ENCODE data around the gene SLC22A12. TPM values are rescaled to one million over a fixed set of nuclear protein-coding genes. Genes with fewer than 3 reads are reported as not detected.

The SLC22A12 gene
- polyA plus RNA-seq, 2 of the 4 experiments (the other 2 are of a cell fraction), result not detected

GRCh38 chr11:64611176-64611575 lies 20.2 kb downstream of the SLC22A12 start:
- DNase-seq (ENCODE audit: low read depth in 1 of 2, low spot score in 1 of 2) (no peak), ATAC-seq (no peak), FAIRE-seq (no peak)
- TF ChIP-seq NFE2L2 (conservative IDR thresholded peaks at IDR 0.05; ENCODE audit: low read length), result no peak
- TF ChIP-seq ESRRA (IDR thresholded peaks at IDR 0.05; ENCODE audit: borderline replicate concordance, low read length), result no peak
- TF ChIP-seq PHF8 (IDR thresholded peaks at IDR 0.05; ENCODE audit: borderline replicate concordance, low read depth), result no peak
- TF ChIP-seq CBX8 (IDR thresholded peaks at IDR 0.05), result no peak
- TF ChIP-seq CBX2 (IDR thresholded peaks at IDR 0.05; ENCODE audit: borderline replicate concordance, low read depth), result no peak
- TF ChIP-seq ZFP36 (IDR thresholded peaks at IDR 0.05; ENCODE audit: borderline replicate concordance, partially characterized antibody), result no peak
- no peak for TF ChIP-seq E2F6 (IDR thresholded peaks at IDR 0.05; ENCODE audit: borderline replicate concordance, low read depth)
- no peak for TF ChIP-seq RAD21 (conservative IDR thresholded peaks at IDR 0.05 in 1 of 2, IDR thresholded peaks at IDR 0.05 in 1 of 2)
- no peak for TF ChIP-seq ZC3H11A (IDR thresholded peaks at IDR 0.05)
- TF ChIP-seq JUN (IDR thresholded peaks at IDR 0.05), result no peak
- TF ChIP-seq HDAC2 (IDR thresholded peaks at IDR 0.05), result no peak
- TF ChIP-seq FOXS1 (CRISPR knock-in tag; IDR thresholded peaks at IDR 0.05), result no peak
- TF ChIP-seq HOXB13 (CRISPR knock-in tag; IDR thresholded peaks at IDR 0.05; ENCODE audit: low read depth), result no peak
- Histone ChIP-seq H3K4me3 (no peak overlapping the region), H3K27ac (no peak overlapping the region), H3K4me2 (no peak overlapping the region), H3K4me1 (no peaks in the 10 kb centered on the region), H3K9me3 (no peaks in the 10 kb centered on the region)
- ChIA-PET POLR2A (no interaction called here), CTCF (interaction anchor here (0.9 to 1.2 kb wide), 3 partner anchors 42 to 162 kb away, joined by 3 to 6 read pairs (median 3); no protein-coding TSS in a partner anchor)
- WGBS (ENCODE audit: missing lambda C conversion rate), result 77% methylated on average over 2 of the region's 2 CpGs

GRCh38 chr11:64611869-64612646 lies 21.0 kb downstream of the SLC22A12 start:
- Histone ChIP-seq H3K4me1 (no peaks in the 10 kb centered on the region), H3K4me2 (no peak overlapping the region), H3K4me3 (no peak overlapping the region), H3K9me3 (no peaks in the 10 kb centered on the region), H3K27ac (no peak overlapping the region)
- WGBS (ENCODE audit: missing lambda C conversion rate), result 51% methylated on average over 8 of the region's 11 CpGs
- CTCF ChIA-PET, result interaction anchor here (0.9 to 1.2 kb wide), 2 partner anchors 41 to 58 kb away, joined by 3 to 6 read pairs; no protein-coding TSS in a partner anchor
- TF ChIP-seq MAFK (IDR thresholded peaks at IDR 0.05; ENCODE audit: partially characterized antibody), result no peak
- no peak for TF ChIP-seq SMC3 (IDR thresholded peaks at IDR 0.05)
- no peak for TF ChIP-seq NPAS2 (CRISPR knock-in tag; IDR thresholded peaks at IDR 0.05; ENCODE audit: borderline replicate concordance)
- no peak for TF ChIP-seq EHMT2 (IDR thresholded peaks at IDR 0.05; ENCODE audit: low read depth)
- TF ChIP-seq ESRRA (IDR thresholded peaks at IDR 0.05; ENCODE audit: borderline replicate concordance, low read length), result no peak
- TF ChIP-seq FOXS1 (CRISPR knock-in tag; IDR thresholded peaks at IDR 0.05), result no peak
- no peak for TF ChIP-seq MAX (IDR thresholded peaks at IDR 0.05)
- no peak for FAIRE-seq
- DNase-seq (ENCODE audit: low read depth in 1 of 2, low spot score in 1 of 2), result no peak
- no peak for ATAC-seq
- POLR2A ChIA-PET, result no interaction called here

GRCh38 chr11:64613648-64614047 lies 22.6 kb downstream of the SLC22A12 start:
- CTCF ChIA-PET, result no interaction called here
- FAIRE-seq, result no peak
- POLR2A ChIA-PET, result no interaction called here
- no peak for ATAC-seq
- H3K4me2 ChIP-seq, result no peak overlapping the region
- WGBS (ENCODE audit: missing lambda C conversion rate), result 50% methylated on average over 6 of the region's 6 CpGs
- no peak for DNase-seq (ENCODE audit: low read depth in 1 of 2, low spot score in 1 of 2)
- H3K27ac ChIP-seq, result no peak overlapping the region
- H3K9me3 ChIP-seq, result no peaks in the 10 kb centered on the region
- no peaks in the 10 kb centered on the region for H3K4me1 ChIP-seq
- H3K4me3 ChIP-seq, result no peak overlapping the region
- TF ChIP-seq ZFP36 (IDR thresholded peaks at IDR 0.05; ENCODE audit: borderline replicate concordance, partially characterized antibody) (no peak), ZSCAN20 (CRISPR knock-in tag; IDR thresholded peaks at IDR 0.05) (no peak)

GRCh38 chr11:64614917-64615316 lies 23.9 kb downstream of the SLC22A12 start:
- ChIA-PET POLR2A (no interaction called here), CTCF (no interaction called here)
- FAIRE-seq, result no peak
- Histone ChIP-seq H3K4me3 (no peak overlapping the region), H3K4me2 (no peak overlapping the region), H3K4me1 (no peaks in the 10 kb centered on the region), H3K9me3 (no peaks in the 10 kb centered on the region), H3K27ac (no peak overlapping the region)
- no peak for DNase-seq (ENCODE audit: low read depth in 1 of 2, low spot score in 1 of 2)
- 41% methylated on average over 5 of the region's 5 CpGs for WGBS (ENCODE audit: missing lambda C conversion rate)
- ATAC-seq, result no peak
- TF ChIP-seq MYC (IDR thresholded peaks at IDR 0.05; ENCODE audit: borderline replicate concordance, low read length), result no peak
- no peak for TF ChIP-seq BHLHE40 (IDR thresholded peaks at IDR 0.05; ENCODE audit: low read depth, low read length)
- no peak for TF ChIP-seq NFE2L2 (conservative IDR thresholded peaks at IDR 0.05; ENCODE audit: low read length)
- TF ChIP-seq ZSCAN20 (CRISPR knock-in tag; IDR thresholded peaks at IDR 0.05), result no peak
- TF ChIP-seq ZFP36 (IDR thresholded peaks at IDR 0.05; ENCODE audit: borderline replicate concordance, partially characterized antibody), result no peak
- TF ChIP-seq TFCP2L1 (CRISPR knock-in tag; IDR thresholded peaks at IDR 0.05), result no peak
- no peak for TF ChIP-seq HDAC2 (IDR thresholded peaks at IDR 0.05)
- no peak for TF ChIP-seq HOXA7 (CRISPR knock-in tag; IDR thresholded peaks at IDR 0.05)
- no peak for TF ChIP-seq POLR2AphosphoS2 (conservative IDR thresholded peaks at IDR 0.05; ENCODE audit: low read length)
- no peak for TF ChIP-seq NR3C1 (IDR thresholded peaks at IDR 0.05)
- no peak for TF ChIP-seq RNF2 (IDR thresholded peaks at IDR 0.05; ENCODE audit: borderline replicate concordance, low read depth)
- TF ChIP-seq BCL3 (IDR thresholded peaks at IDR 0.05), result no peak
- TF ChIP-seq HEYL (CRISPR knock-in tag; IDR thresholded peaks at IDR 0.05), result no peak
